Measurements from ENCODE around the gene SYNCRIP. TPM values are rescaled to one million over a fixed set of nuclear protein-coding genes. Genes with fewer than 3 reads are reported as not detected.
"Not testable (repeated sequence)": the region's sequence is repeated elsewhere in the genome, so short reads cannot be mapped to it uniquely, and the experiment has no call there.

The SYNCRIP gene
- total RNA-seq, result 88.5 TPM

- DNase-seq (ENCODE audit: low spot score in 2 of 2), result peak; percentile 87 to 94
- FAIRE-seq, result no peak
Observed at GRCh38 chr6:85642774-85643536, at the start of gene SYNCRIP. SYNCRIP (minus strand) TSS chr6:85642886; CDS start chr6:85641439, 1,447 bp downstream.

- DNase-seq (ENCODE audit: low spot score in 2 of 2), result no peak
- FAIRE-seq, result no peak
Observed at GRCh38 chr6:85691478-85691877, 48.8 kb upstream of the SYNCRIP start.

- FAIRE-seq (no peak), DNase-seq (ENCODE audit: low spot score in 2 of 2) (no peak)
Observed at GRCh38 chr6:85690071-85690470, 47.4 kb upstream of the SYNCRIP start.

GRCh38 chr6:85685713-85686112 is 43.0 kb upstream of the SYNCRIP start:
- FAIRE-seq (no peak), DNase-seq (ENCODE audit: low spot score in 2 of 2) (no peak)

- FAIRE-seq, result no peak
- DNase-seq (ENCODE audit: low spot score in 2 of 2), result no peak
Observed at GRCh38 chr6:85684809-85685171, 42.1 kb upstream of the SYNCRIP start.

GRCh38 chr6:85684133-85684808 is 41.6 kb upstream of the SYNCRIP start:
- no peak for DNase-seq (ENCODE audit: low spot score in 2 of 2)

GRCh38 chr6:85681899-85682298 is 39.2 kb upstream of the SYNCRIP start:
- not testable (repeated sequence) for FAIRE-seq; DNase-seq (ENCODE audit: low spot score in 2 of 2)

More at GRCh38 chr6:85684133-85684808, 41.6 kb upstream of the SYNCRIP start:
- FAIRE-seq, result no peak

- no peak for FAIRE-seq
- DNase-seq (ENCODE audit: low spot score in 2 of 2), result no peak
Observed at GRCh38 chr6:85680388-85680787, 37.7 kb upstream of the SYNCRIP start.

- no peak for FAIRE-seq
- DNase-seq (ENCODE audit: low spot score in 2 of 2), result no peak
Observed at GRCh38 chr6:85679445-85680123, 36.9 kb upstream of the SYNCRIP start.

GRCh38 chr6:85678602-85679444 is 36.1 kb upstream of the SYNCRIP start:
- DNase-seq (ENCODE audit: low spot score in 2 of 2) (peak; percentile 96 to 97), FAIRE-seq (no peak)

- DNase-seq (ENCODE audit: low spot score in 2 of 2) (no peak), FAIRE-seq (no peak)
Observed at GRCh38 chr6:85678026-85678601, 35.4 kb upstream of the SYNCRIP start.

GRCh38 chr6:85677234-85677956 is 34.7 kb upstream of the SYNCRIP start:
- no peak for DNase-seq (ENCODE audit: low spot score in 2 of 2)
- no peak for FAIRE-seq

GRCh38 chr6:85676086-85676729 is 33.5 kb upstream of the SYNCRIP start:
- no peak for DNase-seq (ENCODE audit: low spot score in 2 of 2)
- FAIRE-seq, result no peak

- no peak for FAIRE-seq
- no peak for DNase-seq (ENCODE audit: low spot score in 2 of 2)
Observed at GRCh38 chr6:85675030-85675819, 32.5 kb upstream of the SYNCRIP start.

- FAIRE-seq, result no peak
- no peak for DNase-seq (ENCODE audit: low spot score in 2 of 2)
Observed at GRCh38 chr6:85674604-85675003, 31.9 kb upstream of the SYNCRIP start.

- DNase-seq (ENCODE audit: low spot score in 2 of 2) (no peak), FAIRE-seq (no peak)
Observed at GRCh38 chr6:85673198-85674139, 30.8 kb upstream of the SYNCRIP start.

- DNase-seq (ENCODE audit: low spot score in 2 of 2), result no peak
- no peak for FAIRE-seq
Observed at GRCh38 chr6:85672623-85673022, 29.9 kb upstream of the SYNCRIP start.

All from frontal cortex (tissue), 4 donors.